ENCODE measurements around the gene SGPP2. TPM values are rescaled to one million over a fixed set of nuclear protein-coding genes. Genes with fewer than 3 reads are reported as not detected.

SGPP2 gene
- total RNA-seq = under 1 TPM; 0.08 to 0.11 TPM

- ChIA-PET CTCF (no interaction called here), POLR2A (no interaction called here)
- Mint-ChIP-seq H3K4me3 (peak within 1 kb of the TSS; percentile 61), H3K9me3 (ENCODE audit: insufficient read depth) (no peaks in the 10 kb centered on the region), H3K36me3 (ENCODE audit: low read depth) (peaks cover 5% of the 10 kb centered on the region), H3K27ac (no peak within 1 kb of the TSS), H3K27me3 (ENCODE audit: low read depth) (peaks cover 42% of the 10 kb centered on the region), H3K4me1 (ENCODE audit: low read depth) (peaks cover 11% of the 10 kb centered on the region)
- DNase-seq (no peak), ATAC-seq (peak; percentile 56)
Measured at GRCh38 chr2:222424276-222424728, at the start of gene SGPP2. Gene SGPP2, plus strand, starts transcription at chr2:222424543. Its CDS starts 60 bp downstream, at chr2:222424603.

GRCh38 chr2:222375798-222376197, 48.5 kb upstream of the SGPP2 start:
- Mint-ChIP-seq H3K27ac (no peak overlapping the region), H3K4me1 (ENCODE audit: low read depth) (no peaks in the 10 kb centered on the region), H3K9me3 (ENCODE audit: insufficient read depth) (no peaks in the 10 kb centered on the region), H3K36me3 (ENCODE audit: low read depth) (no peaks in the 10 kb centered on the region), H3K27me3 (ENCODE audit: low read depth) (no peaks in the 10 kb centered on the region), H3K4me3 (no peak overlapping the region)
- DNase-seq (no peak), ATAC-seq (no peak)
- CTCF ChIA-PET = no interaction called here
- POLR2A ChIA-PET = no interaction called here

GRCh38 chr2:222380456-222380855, 43.9 kb upstream of the SGPP2 start:
- Mint-ChIP-seq H3K27ac (no peak overlapping the region), H3K36me3 (ENCODE audit: low read depth) (no peaks in the 10 kb centered on the region), H3K4me3 (no peak overlapping the region), H3K9me3 (ENCODE audit: insufficient read depth) (no peaks in the 10 kb centered on the region), H3K4me1 (ENCODE audit: low read depth) (no peaks in the 10 kb centered on the region), H3K27me3 (ENCODE audit: low read depth) (no peaks in the 10 kb centered on the region)
- DNase-seq (no peak), ATAC-seq (no peak)
- CTCF ChIA-PET = no interaction called here
- POLR2A ChIA-PET = no interaction called here

- ATAC-seq (no peak), DNase-seq (no peak)
- no peak overlapping the region for H3K27ac Mint-ChIP-seq
- no peaks in the 10 kb centered on the region for H3K4me1 Mint-ChIP-seq (ENCODE audit: low read depth)
- H3K36me3 Mint-ChIP-seq (ENCODE audit: low read depth) = no peaks in the 10 kb centered on the region
- no peaks in the 10 kb centered on the region for H3K27me3 Mint-ChIP-seq (ENCODE audit: low read depth)
- H3K4me3 Mint-ChIP-seq = no peak overlapping the region
- no peaks in the 10 kb centered on the region for H3K9me3 Mint-ChIP-seq (ENCODE audit: insufficient read depth)
- ChIA-PET POLR2A (no interaction called here), CTCF (no interaction called here)
Measured at GRCh38 chr2:222381566-222381965, 42.8 kb upstream of the SGPP2 start.

DNA sequence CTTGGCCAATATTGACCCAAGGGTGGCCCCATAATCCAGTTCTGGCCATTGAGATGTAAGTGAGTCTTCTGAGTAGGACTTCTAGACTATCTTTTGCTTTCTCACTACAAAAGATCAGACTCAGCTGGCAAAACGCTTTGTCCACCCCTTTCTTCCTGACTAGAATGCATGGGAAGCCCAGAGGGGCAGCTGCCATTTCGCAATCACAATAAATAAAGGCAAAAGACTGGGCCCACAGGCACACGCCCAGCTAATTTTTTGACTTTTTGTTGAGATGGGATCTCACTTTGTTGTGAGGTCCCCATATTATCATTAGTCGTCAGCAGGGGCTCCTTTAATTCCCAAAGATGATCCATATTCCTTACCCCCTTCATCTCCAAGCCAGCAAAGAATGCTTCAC, 41.1 kb upstream of the SGPP2 start:
- ChIA-PET CTCF (no interaction called here), POLR2A (no interaction called here)
- Mint-ChIP-seq H3K27me3 (ENCODE audit: low read depth) (no peaks in the 10 kb centered on the region), H3K4me1 (ENCODE audit: low read depth) (no peaks in the 10 kb centered on the region), H3K27ac (no peak overlapping the region), H3K9me3 (ENCODE audit: insufficient read depth) (no peaks in the 10 kb centered on the region), H3K4me3 (no peak overlapping the region), H3K36me3 (ENCODE audit: low read depth) (no peaks in the 10 kb centered on the region)
- DNase-seq (no peak), ATAC-seq (no peak)

GRCh38 chr2:222391743-222392285, 32.5 kb upstream of the SGPP2 start:
- DNase-seq = no peak
- H3K27me3 Mint-ChIP-seq (ENCODE audit: low read depth) = no peaks in the 10 kb centered on the region
- H3K4me3 Mint-ChIP-seq = no peak overlapping the region
- CTCF ChIA-PET = no interaction called here
- POLR2A ChIA-PET = no interaction called here
- H3K27ac Mint-ChIP-seq = no peak overlapping the region
- no peaks in the 10 kb centered on the region for H3K36me3 Mint-ChIP-seq (ENCODE audit: low read depth)
- H3K9me3 Mint-ChIP-seq (ENCODE audit: insufficient read depth) = no peaks in the 10 kb centered on the region
- H3K4me1 Mint-ChIP-seq (ENCODE audit: low read depth) = no peaks in the 10 kb centered on the region
- no peak for ATAC-seq

- no peaks in the 10 kb centered on the region for H3K36me3 Mint-ChIP-seq (ENCODE audit: low read depth)
- ChIA-PET CTCF (no interaction called here), POLR2A (no interaction called here)
Measured at GRCh38 chr2:222393733-222394267, 30.5 kb upstream of the SGPP2 start.

DNA sequence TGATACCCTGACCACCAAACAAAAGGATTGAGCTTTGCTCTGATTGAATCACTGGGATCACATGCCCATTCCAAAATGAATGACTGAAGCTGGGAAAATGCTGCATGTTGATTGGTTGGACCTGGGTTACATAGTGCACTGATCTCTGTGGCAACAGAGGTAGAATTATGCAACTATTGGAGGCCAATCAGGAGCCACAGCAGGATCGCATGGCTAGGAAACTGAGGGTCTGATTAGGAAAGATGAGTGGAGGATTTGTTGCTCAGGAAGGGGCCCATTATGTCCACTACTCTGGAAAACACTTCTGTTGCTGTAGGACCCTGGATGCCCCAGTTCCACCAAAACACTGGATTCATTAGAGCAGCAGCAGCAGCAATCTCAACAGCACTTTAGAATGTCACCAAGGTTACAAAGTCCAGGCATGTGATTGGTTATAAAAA, 25.9 kb upstream of the SGPP2 start:
- Mint-ChIP-seq H3K9me3 (ENCODE audit: insufficient read depth) (no peaks in the 10 kb centered on the region), H3K27me3 (ENCODE audit: low read depth) (no peaks in the 10 kb centered on the region), H3K27ac (no peak overlapping the region), H3K36me3 (ENCODE audit: low read depth) (no peaks in the 10 kb centered on the region), H3K4me3 (no peak overlapping the region), H3K4me1 (ENCODE audit: low read depth) (no peaks in the 10 kb centered on the region)
- no peak for DNase-seq
- ATAC-seq = no peak
- POLR2A ChIA-PET = no interaction called here
- CTCF ChIA-PET = no interaction called here

More at GRCh38 chr2:222393733-222394267, 30.5 kb upstream of the SGPP2 start:
- Mint-ChIP-seq H3K27ac (no peak overlapping the region), H3K4me3 (no peak overlapping the region), H3K27me3 (ENCODE audit: low read depth) (no peaks in the 10 kb centered on the region), H3K9me3 (ENCODE audit: insufficient read depth) (no peaks in the 10 kb centered on the region), H3K4me1 (ENCODE audit: low read depth) (no peaks in the 10 kb centered on the region)
- ATAC-seq = no peak
- DNase-seq = no peak

DNA sequence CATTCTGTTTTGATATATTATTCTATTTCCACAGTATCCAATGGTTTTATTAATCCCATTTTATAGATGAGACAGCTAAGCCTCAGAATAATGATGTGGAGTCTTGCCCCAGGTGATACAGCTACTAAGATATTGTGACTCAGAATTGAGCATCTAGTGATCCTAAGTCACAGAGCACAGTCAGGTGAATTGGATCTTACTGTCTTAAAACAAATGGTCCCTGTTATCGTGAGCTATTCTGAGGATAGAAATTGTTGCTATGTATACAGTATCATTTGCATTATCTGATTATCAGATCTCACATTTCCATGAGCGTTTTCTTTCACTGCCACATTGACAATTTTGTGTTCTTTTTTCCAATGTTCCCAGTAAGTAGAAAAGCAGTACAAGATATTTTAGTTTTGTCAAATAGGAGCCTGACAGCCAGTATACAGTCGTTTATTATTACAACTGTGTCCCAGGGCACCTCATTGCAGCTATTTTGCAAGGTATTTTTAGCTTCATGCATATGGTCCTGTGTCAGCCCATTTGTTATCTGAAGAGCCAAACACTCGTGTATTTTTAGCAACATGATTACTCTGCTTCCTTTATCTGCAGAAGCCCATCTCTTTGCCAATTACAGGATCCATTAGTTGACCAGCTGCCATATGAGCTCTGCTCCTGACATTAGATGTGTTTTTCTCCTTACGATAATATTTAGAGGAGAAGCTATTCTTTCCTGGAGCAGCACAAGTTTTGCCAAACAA, 25.1 kb upstream of the SGPP2 start:
- Mint-ChIP-seq H3K36me3 (ENCODE audit: low read depth) (no peaks in the 10 kb centered on the region), H3K27ac (no peak overlapping the region), H3K4me1 (ENCODE audit: low read depth) (no peaks in the 10 kb centered on the region), H3K4me3 (no peak overlapping the region), H3K9me3 (ENCODE audit: insufficient read depth) (no peaks in the 10 kb centered on the region), H3K27me3 (ENCODE audit: low read depth) (no peaks in the 10 kb centered on the region)
- no peak for DNase-seq
- ATAC-seq = no peak
- CTCF ChIA-PET = no interaction called here
- POLR2A ChIA-PET = no interaction called here

DNA sequence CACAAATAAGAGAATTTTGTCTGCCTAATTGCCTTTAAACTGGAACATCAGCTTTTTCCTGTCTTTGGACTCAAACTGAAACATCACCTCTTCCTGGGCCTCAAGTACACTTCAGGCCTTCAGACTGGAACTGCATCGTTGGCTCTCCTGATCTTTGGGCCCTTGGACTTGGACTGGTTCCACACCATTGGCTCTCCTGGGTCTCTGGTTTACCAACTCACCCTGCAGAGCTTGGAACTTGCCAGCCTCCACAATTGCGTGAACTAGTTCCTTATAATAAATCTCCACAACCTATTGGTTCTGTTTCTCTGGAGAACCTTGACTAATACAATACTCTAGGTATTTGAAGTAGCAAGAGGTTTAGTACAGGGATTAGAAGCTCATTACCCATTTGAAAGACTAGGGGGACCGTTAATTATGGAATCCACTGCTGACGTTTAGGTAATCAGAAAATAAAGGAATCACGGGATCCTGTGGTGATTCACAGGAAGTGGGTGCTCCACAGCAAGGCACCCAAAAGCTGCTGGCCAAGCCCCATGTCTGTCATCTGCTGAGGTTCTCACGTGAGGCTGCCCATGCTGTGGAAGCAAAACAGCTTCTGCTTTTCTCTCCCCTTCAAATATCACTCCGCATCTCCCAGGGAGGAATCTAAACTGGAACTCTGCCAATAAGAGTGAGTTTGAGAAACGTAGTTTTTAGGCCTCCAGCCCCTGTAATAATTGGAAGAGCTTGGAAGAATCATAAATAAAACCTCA, 20.0 kb upstream of the SGPP2 start:
- Mint-ChIP-seq H3K4me3 (no peak overlapping the region), H3K27me3 (ENCODE audit: low read depth) (no peaks in the 10 kb centered on the region), H3K27ac (no peak overlapping the region), H3K36me3 (ENCODE audit: low read depth) (no peaks in the 10 kb centered on the region), H3K4me1 (ENCODE audit: low read depth) (no peaks in the 10 kb centered on the region), H3K9me3 (ENCODE audit: insufficient read depth) (no peaks in the 10 kb centered on the region)
- CTCF ChIA-PET = no interaction called here
- POLR2A ChIA-PET = no interaction called here
- ATAC-seq (no peak), DNase-seq (no peak)

DNA sequence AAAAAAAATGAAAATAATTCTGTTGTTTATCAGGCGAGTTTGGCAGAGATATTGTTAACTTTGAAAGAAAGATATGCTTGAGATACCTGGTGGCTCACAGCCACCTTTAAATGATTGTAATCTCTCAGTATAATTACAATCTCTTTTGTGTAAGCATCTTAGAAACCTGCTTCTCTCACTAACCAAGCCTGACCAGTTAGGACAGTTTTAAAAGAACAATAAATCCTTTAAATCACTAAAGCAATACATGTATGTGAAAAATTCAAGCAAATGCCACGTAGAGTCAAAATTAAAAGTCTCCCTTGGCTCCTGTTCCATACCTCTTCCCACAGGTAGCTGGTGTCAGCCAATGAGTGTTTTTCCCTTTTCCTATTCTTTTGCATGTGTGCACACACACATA, 15.7 kb upstream of the SGPP2 start:
- H3K36me3 Mint-ChIP-seq (ENCODE audit: low read depth) = no peaks in the 10 kb centered on the region
- no peak overlapping the region for H3K4me3 Mint-ChIP-seq
- H3K9me3 Mint-ChIP-seq (ENCODE audit: insufficient read depth) = peaks cover 9% of the 10 kb centered on the region
- H3K27ac Mint-ChIP-seq = no peak overlapping the region
- ChIA-PET CTCF (no interaction called here), POLR2A (no interaction called here)
- ATAC-seq = no peak
- no peaks in the 10 kb centered on the region for H3K27me3 Mint-ChIP-seq (ENCODE audit: low read depth)
- DNase-seq = no peak
- no peaks in the 10 kb centered on the region for H3K4me1 Mint-ChIP-seq (ENCODE audit: low read depth)

- no peak for DNase-seq
- POLR2A ChIA-PET = no interaction called here
- no peaks in the 10 kb centered on the region for H3K36me3 Mint-ChIP-seq (ENCODE audit: low read depth)
- H3K27me3 Mint-ChIP-seq (ENCODE audit: low read depth) = no peaks in the 10 kb centered on the region
- peaks cover 14% of the 10 kb centered on the region for H3K9me3 Mint-ChIP-seq (ENCODE audit: insufficient read depth)
- H3K4me3 Mint-ChIP-seq = no peak overlapping the region
- no peaks in the 10 kb centered on the region for H3K4me1 Mint-ChIP-seq (ENCODE audit: low read depth)
- ATAC-seq = no peak
- CTCF ChIA-PET = no interaction called here
- no peak overlapping the region for H3K27ac Mint-ChIP-seq
Measured at GRCh38 chr2:222410534-222410933, 13.8 kb upstream of the SGPP2 start.

Measured in activated CD8-positive, alpha-beta T cell treated with anti-CD3 and anti-CD28 coated beads, Interleukin-2, amount 10 ng/mL, durations not matched to agents 7 days and 5 days (primary cell).